GM20000 (cell line): ENCODE measurements around the gene MMP2.
A peak's percentile ranks its signal among the peaks of the same experiment; 100 is the strongest.

ENCODE experiments used
- DNase-seq: peaks from one replicate; pipeline ENCODE4 v3.0.0; 2012; ENCODE audit warnings: low spot score
- CTCF ChIP-seq: IDR thresholded peaks from 2 replicates; pipeline ENCODE4 v1.5.1; 2012; ENCODE audit warnings: mild to moderate bottlenecking, control low read depth; ENCODE audit errors: extremely low read depth, missing control alignments

MMP2 gene

GRCh38 chr16:55438281-55438680 lies 40.7 kb upstream of the MMP2 start:
- no peak for TF ChIP-seq CTCF
- DNase-seq, result no peak

GRCh38 chr16:55439101-55439690 lies 39.8 kb upstream of the MMP2 start:
- DNase-seq, result no peak
- TF ChIP-seq CTCF, result no peak

GRCh38 chr16:55443434-55444346 lies 35.3 kb upstream of the MMP2 start:
- no peak for DNase-seq
- TF ChIP-seq CTCF, result no peak

GRCh38 chr16:55444754-55445485 lies 34.1 kb upstream of the MMP2 start:
- DNase-seq, result peak; percentile 59
- TF ChIP-seq CTCF, result no peak

- TF ChIP-seq CTCF, result no peak
- no peak for DNase-seq
Observed at GRCh38 chr16:55447231-55447630, 31.8 kb upstream of the MMP2 start.

- DNase-seq, result no peak
- TF ChIP-seq CTCF, result no peak
Observed at GRCh38 chr16:55452996-55453395, 26.0 kb upstream of the MMP2 start.

- no peak for DNase-seq
- no peak for TF ChIP-seq CTCF
Observed at GRCh38 chr16:55453909-55454308, 25.1 kb upstream of the MMP2 start.
